GM10266 (cell line): Measurements from ENCODE around the gene MCL1.
"Not testable (repeated sequence)": the region's sequence is repeated elsewhere in the genome, so short reads cannot be mapped to it uniquely, and the experiment has no call there.

Source experiments
- DNase-seq: peaks from one replicate; pipeline ENCODE4 v3.0.0; 2012; ENCODE audit errors: extremely low spot score
- CTCF ChIP-seq: IDR thresholded peaks from 2 replicates; pipeline ENCODE4 v1.5.1; 2012; ENCODE audit warnings: mild to moderate bottlenecking, low read depth; ENCODE audit not compliant: control insufficient read depth, insufficient read depth; ENCODE audit errors: missing control alignments

MCL1 gene

GRCh38 chr1:150596976-150597375 is 17.6 kb upstream of the MCL1 start:
- no peak for DNase-seq
- TF ChIP-seq CTCF = no peak

- TF ChIP-seq CTCF = no peak
- DNase-seq = no peak
Observed at GRCh38 chr1:150596095-150596892, 16.9 kb upstream of the MCL1 start.

GRCh38 chr1:150582371-150582770 is 3.0 kb upstream of the MCL1 start:
- TF ChIP-seq CTCF = no peak
- DNase-seq = no peak

- not testable (repeated sequence) for DNase-seq
Observed at GRCh38 chr1:150581962-150582361, 2.6 kb upstream of the MCL1 start.

- not testable (repeated sequence) for DNase-seq
Observed at GRCh38 chr1:150581437-150581836, 2.0 kb upstream of the MCL1 start.

- DNase-seq = not testable (repeated sequence)
Observed at GRCh38 chr1:150580966-150581365, 1.6 kb upstream of the MCL1 start.

GRCh38 chr1:150579945-150580642 is 684 bp upstream of the MCL1 start:
- DNase-seq = no peak
- TF ChIP-seq CTCF = no peak

- DNase-seq = no peak
- TF ChIP-seq CTCF = no peak
Observed at GRCh38 chr1:150578272-150579109, 919 bp downstream of the MCL1 start.
